Inflammatory macrophage (primary cell): ENCODE results near the gene CBL.

Experiments used
- DNase-seq, 2 donors: peaks; one replicate each; pipeline ENCODE4 v3.0.0-alpha.2; 2020 to 2022

Gene CBL

GRCh38 chr11:119315131-119316015 lies 109.2 kb downstream of the CBL start:
- no peak for DNase-seq

GRCh38 chr11:119316016-119316728 lies 110.0 kb downstream of the CBL start:
- DNase-seq: no peak

- DNase-seq: no peak
Observed at GRCh38 chr11:119316729-119317591, 110.8 kb downstream of the CBL start, which contains the start of gene MCAM. Gene MCAM (minus strand): TSS chr11:119317130. CDS start chr11:119317101, 29 bp downstream.

GRCh38 chr11:119317592-119318239 lies 111.6 kb downstream of the CBL start:
- no peak for DNase-seq

- peak; percentile 27 to 52 for DNase-seq
Observed at GRCh38 chr11:119318240-119319135, 112.3 kb downstream of the CBL start.

- no peak for DNase-seq
Observed at GRCh38 chr11:119319136-119319699, 113.1 kb downstream of the CBL start.

GRCh38 chr11:119319700-119320239 lies 113.6 kb downstream of the CBL start:
- no peak for DNase-seq

- no peak for DNase-seq
Observed at GRCh38 chr11:119320240-119320775, 114.2 kb downstream of the CBL start.

GRCh38 chr11:119320776-119321524 lies 114.8 kb downstream of the CBL start:
- peak in 1 of 2 donors; percentile 18 for DNase-seq

- no peak for DNase-seq
Observed at GRCh38 chr11:119322360-119322739, 116.2 kb downstream of the CBL start.

- DNase-seq: no peak
Observed at GRCh38 chr11:119322921-119323531, 116.9 kb downstream of the CBL start.

GRCh38 chr11:119323532-119324033 lies 117.4 kb downstream of the CBL start:
- DNase-seq: peak; percentile 70 to 74

GRCh38 chr11:119324189-119324588 lies 118.0 kb downstream of the CBL start:
- DNase-seq: no peak

- no peak for DNase-seq
Observed at GRCh38 chr11:119329320-119329719, 123.2 kb downstream of the CBL start.

GRCh38 chr11:119330237-119330636 lies 124.1 kb downstream of the CBL start:
- DNase-seq: no peak

- no peak for DNase-seq
Observed at GRCh38 chr11:119332111-119332765, 126.1 kb downstream of the CBL start.

- DNase-seq: peak; percentile 97 to 98
Observed at GRCh38 chr11:119334174-119334930, 128.2 kb downstream of the CBL start, which contains the start of gene RNF26. Gene RNF26 (plus strand): TSS chr11:119334527. CDS start chr11:119335123, 596 bp downstream.
